SK-N-SH treated with all-trans-retinoic acid at 6 μM for 48 hours (cell line): ENCODE measurements around the gene MS4A1.

Experiments
- CREB5 ChIP-seq: fragments of 250-450 bp; sonication (Bioruptor Pico); IDR thresholded peaks from 2 replicates; pipeline ENCODE4 v1.5.1; 2020; ENCODE audit warnings: low read depth, mild to moderate bottlenecking, moderate library complexity
- CSDC2 ChIP-seq: fragments of 250-450 bp; sonication (Bioruptor Pico); IDR thresholded peaks from 2 replicates; pipeline ENCODE4 v1.5.0; 2020; ENCODE audit warnings: mild to moderate bottlenecking, moderate library complexity
- PATZ1 ChIP-seq: fragments of 250-450 bp; sonication (Bioruptor Pico); IDR thresholded peaks from 2 replicates; pipeline ENCODE4 v1.8.0; 2020; ENCODE audit warnings: mild to moderate bottlenecking, moderate library complexity, borderline replicate concordance
- RARB ChIP-seq: fragments of 250-450 bp; sonication (Bioruptor Pico); IDR thresholded peaks from 2 replicates; pipeline ENCODE4 v1.8.0; 2021; ENCODE audit warnings: mild to moderate bottlenecking, moderate library complexity
- SNAI2 ChIP-seq: fragments of 250-450 bp; sonication (Bioruptor Pico); IDR thresholded peaks from 2 replicates; pipeline ENCODE4 v1.5.0; 2020; ENCODE audit warnings: mild to moderate bottlenecking, moderate library complexity
- TSHZ2 ChIP-seq: fragments of 250-450 bp; sonication (Bioruptor Pico); IDR thresholded peaks from 2 replicates; pipeline ENCODE4 v1.5.0; 2020; ENCODE audit warnings: mild to moderate bottlenecking, moderate library complexity
- ZC3H10 ChIP-seq: fragments of 250-450 bp; sonication (Bioruptor Pico); IDR thresholded peaks from 2 replicates; pipeline ENCODE4 v1.5.1; 2021; ENCODE audit warnings: mild to moderate bottlenecking, moderate library complexity
- ZFP3 ChIP-seq: fragments of 250-450 bp; sonication (Bioruptor Pico); IDR thresholded peaks from 2 replicates; pipeline ENCODE4 v1.5.0; 2020; ENCODE audit warnings: mild to moderate bottlenecking, moderate library complexity
- ZNF70 ChIP-seq: fragments of 450-650 bp; formaldehyde crosslinking; IDR thresholded peaks from 2 replicates; pipeline ENCODE4 v1.5.0; 2020; ENCODE audit warnings: mild to moderate bottlenecking, moderate library complexity

GRCh38 chr11:60477035-60477445, 21.4 kb downstream of the MS4A1 start:
- TF ChIP-seq SNAI2 (no peak), ZC3H10 (no peak), ZNF70 (CRISPR knock-in tag) (no peak), TSHZ2 (CRISPR knock-in tag) (no peak), ZFP3 (CRISPR knock-in tag) (no peak), RARB (CRISPR knock-in tag) (no peak), PATZ1 (CRISPR knock-in tag) (no peak), CREB5 (CRISPR knock-in tag) (no peak), CSDC2 (CRISPR knock-in tag) (no peak)
